ENCODE data around the gene DCTPP1. TPM values are rescaled to one million over a fixed set of nuclear protein-coding genes. Genes with fewer than 3 reads are reported as not detected.

DCTPP1 gene
- total and polyA plus RNA-seq, 2 of the 13 experiments (the other 11 are each of a cell fraction or from before 2014, with no cell fraction given): 54.8 to 74.4 TPM

GRCh38 chr16:30429678-30430427 is at the start of gene DCTPP1 (continued):
- TF ChIP-seq, protein P1, sequence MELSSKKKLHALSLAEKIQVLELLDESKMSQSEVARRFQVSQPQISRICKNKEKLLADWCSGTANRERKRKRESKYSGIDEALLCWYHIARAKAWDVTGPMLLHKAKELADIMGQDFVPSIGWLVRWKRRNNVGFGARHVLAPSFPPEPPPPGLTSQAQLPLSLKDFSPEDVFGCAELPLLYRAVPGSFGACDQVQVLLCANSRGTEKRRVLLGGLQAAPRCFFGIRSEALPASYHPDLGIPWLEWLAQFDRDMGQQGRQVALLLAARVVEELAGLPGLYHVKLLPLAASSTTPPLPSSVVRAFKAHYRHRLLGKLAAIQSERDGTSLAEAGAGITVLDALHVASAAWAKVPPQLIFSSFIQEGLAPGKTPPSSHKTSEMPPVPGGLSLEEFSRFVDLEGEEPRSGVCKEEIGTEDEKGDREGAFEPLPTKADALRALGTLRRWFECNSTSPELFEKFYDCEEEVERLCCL (CRISPR knock-in tag; IDR thresholded peaks at IDR 0.05; ENCODE audit: borderline replicate concordance): 0 out of 2 replicates have a peak, but pooled peaks have one; percentile 3
- peak; percentile 84; the same call in 1 of the 2 replicates for TF ChIP-seq ZNF589 (CRISPR knock-in tag; conservative IDR thresholded peaks at IDR 0.05)
- no peak for TF ChIP-seq GABPA (IDR thresholded peaks at IDR 0.05; ENCODE audit: low read depth, low read length)
- TF ChIP-seq GABPA (CRISPR knock-in tag; IDR thresholded peaks at IDR 0.05; ENCODE audit: low read depth): peak; percentile 80
- TF ChIP-seq ZNF224 (CRISPR knock-in tag; IDR thresholded peaks at IDR 0.05): peak; percentile 41; the same call in 1 of the 2 replicates
- peak; percentile 88 for TF ChIP-seq ARID4A (CRISPR knock-in tag; IDR thresholded peaks at IDR 0.05; ENCODE audit: borderline replicate concordance)
- peak; percentile 95; the same call in 1 of the 2 replicates for TF ChIP-seq ARID2 (CRISPR knock-in tag; IDR thresholded peaks at IDR 0.05; ENCODE audit: borderline replicate concordance)
- 0 out of 2 replicates have a peak, but pooled peaks have one; percentile 85 for TF ChIP-seq ZNF558 (CRISPR knock-in tag; IDR thresholded peaks at IDR 0.05; ENCODE audit: borderline replicate concordance)
- no peak; the same call in 1 of the 2 replicates for TF ChIP-seq ZBTB21 (CRISPR knock-in tag; IDR thresholded peaks at IDR 0.05)
- TF ChIP-seq HMGXB4 (CRISPR knock-in tag; IDR thresholded peaks at IDR 0.05; ENCODE audit: borderline replicate concordance in 1 of 2, low read depth in 1 of 2): peak; percentile 99
- no peak; the same call in 1 of the 2 replicates for TF ChIP-seq ZNF44 (CRISPR knock-in tag; IDR thresholded peaks at IDR 0.05)
- TF ChIP-seq HHEX (CRISPR knock-in tag; IDR thresholded peaks at IDR 0.05): no peak
- peak; percentile 90 for TF ChIP-seq KLF6 (CRISPR knock-in tag; IDR thresholded peaks at IDR 0.05)
- no peak for TF ChIP-seq SYNCRIP (IDR thresholded peaks at IDR 0.05; ENCODE audit: insufficient read depth, low read depth, low read length)

Measured in HepG2 (cell line).